Osteoblast (primary cell): Measurements from ENCODE around the gene ANXA3. TPM values are rescaled to one million over a fixed set of nuclear protein-coding genes. Genes with fewer than 3 reads are reported as not detected.

ENCODE experiments used
- DNase-seq: peaks from one replicate; pipeline ENCODE4 v3.0.0; 2011; ENCODE audit warnings: low spot score, mixed read lengths; ENCODE audit not compliant: insufficient read length; ENCODE audit errors: missing footprints
- H2AFZ ChIP-seq: 2 replicates; pipeline ENCODE4 v1.6.0; 2011; ENCODE audit warnings: mild to moderate bottlenecking, low read length
- H3K27ac ChIP-seq: 2 replicates; pipeline ENCODE4 v1.5.1; 2011; ENCODE audit warnings: mild to moderate bottlenecking, low read depth, low read length, moderate library complexity
- H3K27me3 ChIP-seq: 2 replicates; pipeline ENCODE4 v1.6.0; 2012; ENCODE audit warnings: mild to moderate bottlenecking, control low read depth, inconsistent platforms, low read length, moderate library complexity; ENCODE audit not compliant: insufficient read depth
- H3K36me3 ChIP-seq: 2 replicates; pipeline ENCODE4 v1.5.1; 2011; ENCODE audit warnings: mild to moderate bottlenecking, low read length, control low read depth, moderate library complexity; ENCODE audit not compliant: insufficient read depth
- H3K4me1 ChIP-seq: 2 replicates; pipeline ENCODE4 v1.5.1; 2011; ENCODE audit warnings: mild to moderate bottlenecking, low read length, control low read depth, moderate library complexity; ENCODE audit not compliant: insufficient read depth
- H3K4me2 ChIP-seq: 2 replicates; pipeline ENCODE4 v1.6.0; 2011; ENCODE audit warnings: mild to moderate bottlenecking, low read length; ENCODE audit not compliant: insufficient read depth
- H3K4me3 ChIP-seq: fragments of 200-600 bp; sonication (generic); 3 replicates; pipeline ENCODE4 v1.5.1; 2012; ENCODE audit warnings: mild to moderate bottlenecking, low read length, inconsistent platforms; ENCODE audit not compliant: insufficient read depth
- H3K79me2 ChIP-seq: 2 replicates; pipeline ENCODE4 v1.6.0; 2012; ENCODE audit warnings: mild to moderate bottlenecking, low read length, control low read depth, inconsistent platforms; ENCODE audit not compliant: insufficient read depth
- H3K9me3 ChIP-seq: 2 replicates; pipeline ENCODE4 v1.5.1; 2011; ENCODE audit warnings: low read depth, low read length, control low read depth
- H4K20me1 ChIP-seq: 2 replicates; pipeline ENCODE4 v1.6.0; 2012; ENCODE audit warnings: mild to moderate bottlenecking, low read length, control low read depth; ENCODE audit not compliant: insufficient read depth
- total RNA-seq: library from RNA; depleted of rRNA; stranded (reverse); fragments of >200 nt; gene quantifications from 2 replicates; pipeline ENCODE4 v1.2.3, GENCODE V29; 2012
- TF ChIP-seq, protein P1 (sequence below): IDR thresholded peaks from 2 replicates; pipeline ENCODE4 v1.5.1; 2011; ENCODE audit warnings: mild to moderate bottlenecking, low read depth, low read length, moderate library complexity; ENCODE audit errors: extremely low read depth

The ANXA3 gene
- total RNA-seq, 1 donor, result 2.9 TPM

DNA sequence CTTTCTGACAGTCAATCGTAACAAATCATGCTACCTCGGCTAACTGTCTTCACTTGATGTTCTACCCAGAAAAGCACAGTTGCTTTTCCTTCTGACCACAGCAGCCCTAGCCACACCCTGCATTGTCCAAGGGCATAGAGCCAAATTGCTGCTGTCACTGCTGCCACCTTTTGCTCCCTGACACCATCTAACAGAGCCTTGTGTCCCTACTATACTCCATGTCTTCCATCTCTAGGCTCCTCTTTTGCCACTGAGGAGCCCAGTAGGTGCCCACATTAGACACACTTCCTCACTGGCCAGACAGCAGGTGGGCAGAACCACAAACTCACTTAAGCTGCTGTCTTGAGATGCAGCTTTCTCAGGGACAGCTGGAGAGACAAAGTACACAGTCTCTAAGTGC, 91.4 kb downstream of the ANXA3 start:
- Histone ChIP-seq H3K27ac (no peak overlapping the region), H3K36me3 (no peaks in the 10 kb centered on the region), H3K79me2 (no peaks in the 10 kb centered on the region), H3K4me1 (peaks cover 20% of the 10 kb centered on the region), H3K4me2 (no peak overlapping the region), H3K4me3 (no peak overlapping the region), H3K9me3 (no peaks in the 10 kb centered on the region), H2AFZ (no peak overlapping the region), H4K20me1 (no peaks in the 10 kb centered on the region), H3K27me3 (no peaks in the 10 kb centered on the region)
- DNase-seq, result no peak
- TF ChIP-seq, protein P1, sequence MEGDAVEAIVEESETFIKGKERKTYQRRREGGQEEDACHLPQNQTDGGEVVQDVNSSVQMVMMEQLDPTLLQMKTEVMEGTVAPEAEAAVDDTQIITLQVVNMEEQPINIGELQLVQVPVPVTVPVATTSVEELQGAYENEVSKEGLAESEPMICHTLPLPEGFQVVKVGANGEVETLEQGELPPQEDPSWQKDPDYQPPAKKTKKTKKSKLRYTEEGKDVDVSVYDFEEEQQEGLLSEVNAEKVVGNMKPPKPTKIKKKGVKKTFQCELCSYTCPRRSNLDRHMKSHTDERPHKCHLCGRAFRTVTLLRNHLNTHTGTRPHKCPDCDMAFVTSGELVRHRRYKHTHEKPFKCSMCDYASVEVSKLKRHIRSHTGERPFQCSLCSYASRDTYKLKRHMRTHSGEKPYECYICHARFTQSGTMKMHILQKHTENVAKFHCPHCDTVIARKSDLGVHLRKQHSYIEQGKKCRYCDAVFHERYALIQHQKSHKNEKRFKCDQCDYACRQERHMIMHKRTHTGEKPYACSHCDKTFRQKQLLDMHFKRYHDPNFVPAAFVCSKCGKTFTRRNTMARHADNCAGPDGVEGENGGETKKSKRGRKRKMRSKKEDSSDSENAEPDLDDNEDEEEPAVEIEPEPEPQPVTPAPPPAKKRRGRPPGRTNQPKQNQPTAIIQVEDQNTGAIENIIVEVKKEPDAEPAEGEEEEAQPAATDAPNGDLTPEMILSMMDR, result no peak

DNA sequence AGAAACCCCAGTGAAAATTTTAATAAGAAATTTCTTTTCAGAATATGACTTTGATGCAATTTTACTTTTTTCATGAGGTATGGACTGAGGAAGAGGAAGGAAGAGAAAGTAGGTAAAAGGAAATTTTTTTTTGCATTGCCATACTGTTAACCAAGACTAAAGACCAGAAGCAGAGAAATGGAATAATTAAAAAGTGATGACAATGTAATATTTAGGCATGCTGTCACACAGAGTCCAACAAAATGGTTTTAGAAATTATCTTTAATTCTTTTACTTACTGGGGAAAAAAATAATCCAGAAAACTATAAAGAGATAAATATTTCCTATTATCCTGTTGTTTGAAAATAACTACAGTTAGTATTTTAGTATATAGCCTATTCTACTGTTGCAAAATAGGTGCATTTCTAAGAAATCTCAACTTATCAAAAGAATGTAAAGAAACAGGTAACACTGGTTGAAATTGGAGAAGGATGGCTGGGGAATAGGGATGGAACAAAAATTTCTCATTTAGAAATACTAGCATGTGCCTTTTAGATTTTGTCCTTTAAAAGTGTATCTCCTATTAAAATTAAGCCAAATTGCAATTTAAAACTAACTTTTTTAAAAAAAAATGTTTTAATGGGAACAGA, 92.6 kb downstream of the ANXA3 start:
- Histone ChIP-seq H3K4me2 (no peak overlapping the region), H2AFZ (no peak overlapping the region), H3K27ac (peak overlapping the region; percentile 93)

DNA sequence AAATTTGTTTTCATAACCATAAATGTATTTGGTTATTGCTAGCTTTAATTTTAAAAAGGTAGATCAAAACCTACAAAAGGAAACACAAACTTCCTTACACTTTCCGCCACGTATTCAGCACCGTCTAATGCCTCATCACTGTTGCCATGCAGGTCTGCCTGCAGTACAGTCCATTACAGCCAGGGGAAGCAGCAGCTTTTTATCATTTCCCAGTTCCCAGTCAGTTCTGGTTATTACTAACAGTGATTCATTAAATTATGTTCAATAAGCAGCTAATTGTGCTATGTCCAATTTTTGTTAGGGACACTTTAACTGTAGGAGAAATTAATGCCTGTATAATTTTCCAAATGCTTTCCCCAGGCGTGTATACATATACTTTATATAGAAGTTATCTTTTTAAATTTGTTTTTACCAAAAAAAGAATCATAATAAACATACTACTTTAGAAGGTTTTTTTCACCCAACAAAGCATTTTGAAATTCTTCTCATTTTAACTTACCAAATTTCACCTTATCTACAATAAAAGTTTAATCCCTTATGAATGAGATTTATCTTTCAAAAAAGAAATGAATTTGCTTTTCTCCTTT, 93.3 kb downstream of the ANXA3 start:
- peaks cover 22% of the 10 kb centered on the region for H3K4me1 ChIP-seq
- no peaks in the 10 kb centered on the region for H3K9me3 ChIP-seq
- no peak overlapping the region for H2AFZ ChIP-seq
- H3K4me3 ChIP-seq, result no peak overlapping the region
- peak overlapping the region; percentile 93 for H3K27ac ChIP-seq
- peak overlapping the region; percentile 83 for H3K4me2 ChIP-seq
- no peaks in the 10 kb centered on the region for H3K36me3 ChIP-seq
- H3K27me3 ChIP-seq, result no peaks in the 10 kb centered on the region
- TF ChIP-seq, protein P1, result peak; percentile 87
- no peaks in the 10 kb centered on the region for H3K79me2 ChIP-seq
- DNase-seq, result peak; percentile 49
- H4K20me1 ChIP-seq, result no peaks in the 10 kb centered on the region

More for the DNA sequence above, 92.6 kb downstream of the ANXA3 start:
- no peak for DNase-seq
- Histone ChIP-seq H3K4me3 (no peak overlapping the region), H3K36me3 (no peaks in the 10 kb centered on the region), H3K79me2 (no peaks in the 10 kb centered on the region), H3K9me3 (no peaks in the 10 kb centered on the region), H4K20me1 (no peaks in the 10 kb centered on the region), H3K27me3 (no peaks in the 10 kb centered on the region), H3K4me1 (peaks cover 20% of the 10 kb centered on the region)
- TF ChIP-seq, protein P1, result no peak

DNA sequence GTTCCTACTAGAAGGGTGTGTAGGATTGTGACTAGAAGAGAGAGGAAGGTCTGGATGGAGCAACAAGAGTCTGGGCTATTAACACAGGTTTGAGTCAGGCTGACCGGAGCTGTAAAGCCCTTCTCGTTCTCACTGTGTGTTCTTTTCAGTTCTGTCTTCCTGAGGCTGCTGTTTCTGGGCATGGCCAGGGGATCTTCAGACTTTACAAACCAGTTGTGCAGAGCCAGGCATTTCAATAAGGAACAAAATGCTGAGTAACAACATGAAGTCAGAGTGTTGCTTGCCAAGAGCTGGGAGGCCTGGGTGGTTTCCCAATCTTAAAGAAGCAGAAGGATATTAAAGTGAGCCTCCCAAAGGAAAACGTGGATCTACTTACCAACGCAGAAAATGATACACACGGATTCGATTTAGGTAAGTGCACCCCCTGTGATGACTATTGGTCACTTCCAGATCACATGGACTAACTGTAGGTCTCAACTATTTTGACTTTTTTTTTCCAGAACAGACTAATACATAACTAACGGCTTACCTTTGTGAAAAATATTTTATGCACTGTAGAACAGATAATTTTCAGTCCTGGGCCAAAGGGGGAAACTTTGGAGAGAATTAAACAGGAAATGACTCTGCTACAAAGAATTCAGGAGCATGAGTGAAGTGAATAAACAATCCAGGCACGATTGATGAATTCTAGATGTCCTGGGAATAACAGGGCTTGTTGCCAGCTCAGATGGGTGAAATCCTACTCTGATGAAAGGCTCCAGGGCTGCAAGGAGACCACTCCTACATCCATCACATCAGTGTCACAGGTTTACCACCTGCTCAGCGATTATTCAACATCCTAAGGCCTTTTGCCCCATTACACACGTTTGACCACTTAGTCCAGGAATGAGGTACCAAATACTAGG, 94.5 kb downstream of the ANXA3 start:
- Histone ChIP-seq H3K4me3 (peak overlapping the region; percentile 48), H3K4me1 (peaks cover 34% of the 10 kb centered on the region), H3K27me3 (no peaks in the 10 kb centered on the region), H3K27ac (peak overlapping the region; percentile 93), H3K79me2 (no peaks in the 10 kb centered on the region), H3K9me3 (no peaks in the 10 kb centered on the region), H4K20me1 (no peaks in the 10 kb centered on the region), H2AFZ (peak overlapping the region; percentile 86), H3K4me2 (peak overlapping the region; percentile 83), H3K36me3 (no peaks in the 10 kb centered on the region)
- TF ChIP-seq, protein P1, result no peak
- DNase-seq, result peak; percentile 72
